NCI-H2171 (cell line): Measurements from ENCODE around the gene CFAP126.
"Not testable (repeated sequence)": the region's sequence is repeated elsewhere in the genome, so short reads cannot be mapped to it uniquely, and the experiment has no call there.

ENCODE experiments used
- DNase-seq: peaks from one replicate; lab custom pipeline; 2025; lab: John Stamatoyannopoulos, UW

The CFAP126 gene

DNA sequence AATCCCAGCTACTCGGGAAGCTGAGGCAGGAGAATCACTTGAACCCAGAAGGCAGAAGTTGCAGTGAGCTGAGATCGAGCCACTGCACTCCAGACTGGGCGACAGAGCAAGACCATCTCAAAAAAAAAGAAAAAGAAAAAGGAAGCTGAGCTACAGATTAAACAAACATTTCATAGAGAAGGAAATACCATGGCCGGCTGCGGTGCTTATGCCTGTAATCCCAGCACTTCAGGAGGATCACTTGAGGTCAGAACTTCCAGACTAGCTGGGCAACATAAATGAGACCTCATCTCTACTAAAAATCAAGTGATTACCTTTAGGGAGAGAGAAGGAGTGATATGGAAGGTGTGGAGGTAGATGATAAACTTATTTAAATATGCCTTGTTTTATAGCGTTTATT lies 14.0 kb upstream of the CFAP126 start:
- DNase-seq, result no peak

DNA sequence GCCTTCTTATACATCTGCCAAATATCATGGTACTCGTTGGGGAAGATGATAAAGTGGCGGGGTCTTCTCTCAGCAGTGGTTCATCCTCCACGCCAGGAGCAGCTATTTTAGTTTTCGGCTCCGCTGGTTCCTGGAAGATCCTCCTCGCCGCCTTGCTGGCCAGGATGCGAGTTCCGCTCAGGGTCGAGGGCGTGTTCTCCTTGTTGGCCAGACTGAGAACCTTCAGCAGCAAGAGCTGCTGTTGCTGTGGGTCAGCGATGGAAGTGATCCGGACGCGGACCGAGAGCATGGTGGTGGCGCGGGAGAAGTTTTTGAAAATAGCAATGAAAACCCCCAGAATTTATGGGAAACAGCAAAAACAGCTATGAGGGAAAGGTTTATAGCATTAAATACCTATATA lies 11.4 kb upstream of the CFAP126 start:
- DNase-seq, result no peak

DNA sequence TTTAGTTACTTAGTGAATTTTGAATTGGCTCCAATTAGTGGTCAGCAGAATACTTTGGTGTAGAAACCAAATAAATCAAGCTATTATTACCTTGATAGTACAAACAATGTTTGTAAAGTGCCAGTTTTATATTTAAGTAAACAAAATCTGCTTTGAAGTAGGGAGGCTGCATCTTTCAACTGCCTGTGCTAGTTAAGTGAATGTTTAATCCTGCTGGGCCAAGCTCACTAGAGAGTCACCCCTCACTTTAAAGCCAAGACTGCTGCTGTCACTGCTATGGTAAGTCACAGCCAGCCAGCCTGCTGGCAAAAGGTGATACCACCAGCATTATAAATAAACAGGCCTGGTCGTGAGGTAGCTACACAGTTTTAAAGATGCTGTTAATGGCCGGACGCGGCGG lies 10.3 kb upstream of the CFAP126 start:
- no peak for DNase-seq

DNA sequence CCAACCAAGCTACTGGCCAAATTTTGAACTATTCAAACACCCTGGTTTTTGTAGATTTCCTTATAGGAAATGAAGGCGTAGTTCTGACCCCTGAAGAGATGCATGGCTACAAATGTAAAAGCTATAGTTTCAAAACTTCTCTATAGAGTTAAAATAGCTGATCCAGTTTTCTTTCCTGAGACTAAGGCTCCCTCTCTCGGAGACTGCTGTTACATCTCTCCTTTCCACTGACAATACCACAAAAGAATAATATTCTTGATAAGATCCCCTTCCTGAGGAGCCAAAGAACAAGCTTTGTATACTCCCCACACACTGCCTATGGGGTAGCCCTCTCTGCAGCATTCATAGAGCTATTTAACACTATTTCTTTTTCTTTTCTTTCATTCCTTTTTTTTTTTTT lies 6.7 kb upstream of the CFAP126 start:
- no peak for DNase-seq

DNA sequence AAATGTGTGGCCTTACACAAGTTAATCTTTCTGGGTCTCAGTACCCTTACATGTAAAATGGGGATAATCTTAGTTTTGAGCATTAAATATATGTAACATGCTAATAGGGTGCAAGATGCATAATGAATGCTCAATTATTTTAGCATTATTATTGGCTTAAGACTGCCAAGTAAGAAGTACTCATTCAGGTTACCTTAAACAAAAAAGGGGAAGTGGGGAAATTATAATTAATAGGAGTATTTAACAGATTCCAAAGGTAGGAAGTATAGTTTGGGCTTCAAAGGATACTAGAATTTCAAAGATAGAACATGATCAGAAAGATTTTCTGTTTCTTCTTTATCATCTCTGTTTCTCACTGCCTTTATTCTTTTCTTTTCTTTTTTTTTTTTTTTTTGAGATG lies 5.8 kb upstream of the CFAP126 start:
- no peak for DNase-seq

DNA sequence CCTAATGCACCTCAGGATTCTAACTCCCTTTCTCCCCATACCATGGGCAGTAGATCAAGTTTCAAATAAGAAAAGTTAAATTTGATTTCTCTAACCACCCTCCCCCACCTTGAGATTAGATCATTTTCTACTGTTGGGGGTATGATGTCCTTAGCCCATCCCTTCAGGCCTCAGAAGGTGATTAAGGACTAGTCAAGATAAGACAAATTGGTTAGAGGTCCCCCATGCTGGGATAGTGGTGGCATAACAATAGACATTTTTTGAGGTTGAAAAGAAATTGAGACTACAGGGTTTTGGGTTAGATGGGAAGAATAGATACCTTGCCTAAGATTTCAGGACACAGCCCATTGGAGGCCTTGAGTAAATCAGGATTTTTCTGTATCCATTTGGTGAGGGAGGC lies 2.5 kb downstream of the CFAP126 start:
- DNase-seq, result no peak

DNA sequence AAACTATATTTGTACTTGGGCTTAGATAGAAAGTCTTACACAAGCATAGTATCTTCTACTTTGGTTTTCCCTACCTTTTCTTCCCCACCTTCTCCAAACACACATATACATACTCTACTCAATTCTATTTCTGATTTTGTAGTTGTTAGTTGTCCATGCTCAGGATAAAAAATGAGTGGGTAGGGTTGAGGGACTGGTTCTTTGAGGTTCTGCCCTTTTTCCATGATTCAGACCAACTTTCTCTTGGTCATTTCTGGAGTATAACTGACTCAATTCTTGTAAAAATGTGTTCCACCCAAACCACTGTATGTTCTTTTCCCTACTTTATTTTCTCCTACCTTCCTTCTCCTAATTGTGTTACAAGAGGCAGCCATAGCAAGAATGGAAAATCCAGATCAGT lies 3.3 kb downstream of the CFAP126 start:
- DNase-seq, result no peak

DNA sequence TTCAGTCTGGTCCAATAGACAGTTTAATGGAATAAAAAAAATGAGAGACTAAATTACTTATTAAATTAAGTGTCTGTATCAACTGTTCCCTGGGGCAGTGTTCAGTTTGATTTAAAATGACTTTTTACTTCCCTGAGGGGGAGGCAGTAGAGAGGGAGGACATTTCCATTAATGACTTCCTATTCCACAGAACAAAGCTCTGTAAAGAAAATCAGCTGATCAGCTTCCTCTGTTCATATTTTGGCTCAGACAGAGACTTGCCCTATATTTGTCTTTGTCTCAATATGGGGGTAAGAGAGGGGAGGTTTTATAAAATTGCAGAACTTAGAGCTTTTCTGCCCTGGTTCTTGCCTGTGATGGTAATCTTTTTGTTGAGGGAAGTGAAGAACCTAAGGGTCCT lies 8.4 kb downstream of the CFAP126 start:
- DNase-seq, result no peak

DNA sequence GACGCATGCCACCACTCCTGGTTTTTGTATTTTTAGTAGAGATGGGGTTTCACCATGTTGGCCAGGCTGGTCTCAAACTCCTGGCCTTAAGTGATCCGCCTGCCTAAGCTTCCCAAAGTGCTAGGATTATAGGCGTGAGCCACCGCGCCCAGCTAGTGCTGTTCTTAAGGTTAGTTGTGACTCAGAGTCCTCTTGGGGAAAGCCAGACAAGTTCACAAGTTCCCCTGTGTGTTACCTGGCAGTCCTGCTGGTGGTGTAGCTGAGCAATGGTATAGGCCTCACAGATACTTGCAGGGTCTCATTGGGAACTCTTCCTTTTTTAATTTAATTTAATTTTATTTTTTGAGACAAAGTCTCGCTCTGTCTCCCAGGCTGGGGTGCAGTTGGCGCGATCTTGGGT lies 10.6 kb downstream of the CFAP126 start:
- no peak for DNase-seq

DNA sequence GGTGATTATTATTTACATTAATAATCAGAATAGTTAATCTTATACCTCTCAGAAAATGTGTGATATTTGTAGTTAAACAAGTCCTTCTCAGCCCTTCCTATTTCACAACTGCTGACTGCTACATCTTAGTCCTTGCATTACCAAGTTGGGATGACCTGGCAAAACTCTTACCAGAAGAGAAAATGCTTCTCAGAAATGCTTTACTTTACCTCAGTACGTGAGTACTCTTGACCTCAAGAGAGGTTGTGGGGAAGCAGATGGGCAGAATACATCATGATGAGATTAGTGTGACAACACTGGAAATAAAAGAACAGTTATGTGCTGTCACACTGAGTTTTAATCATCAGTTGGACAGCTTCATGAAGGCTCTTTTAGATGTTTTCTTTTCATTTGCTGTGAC lies 16.2 kb downstream of the CFAP126 start:
- DNase-seq, result no peak

DNA sequence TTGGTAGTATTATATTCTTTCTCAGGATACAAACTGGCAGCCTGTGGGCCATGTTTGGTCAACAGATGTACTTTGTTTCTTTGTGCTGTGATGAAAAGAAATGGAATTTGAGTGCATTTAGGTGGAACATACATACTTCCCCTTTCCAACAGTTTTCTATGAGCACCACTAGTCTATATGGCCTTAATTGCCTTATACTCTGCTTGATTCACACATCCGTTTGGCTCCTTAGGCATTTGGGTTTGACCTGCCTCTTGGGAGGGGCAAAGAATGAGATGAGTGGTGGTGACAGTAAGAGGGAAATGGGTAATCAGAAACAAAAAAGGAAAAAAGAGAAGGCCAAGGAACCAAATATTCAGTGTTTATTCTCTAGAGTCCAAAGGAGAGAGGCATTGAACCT lies 17.0 kb downstream of the CFAP126 start:
- no peak for DNase-seq

DNA sequence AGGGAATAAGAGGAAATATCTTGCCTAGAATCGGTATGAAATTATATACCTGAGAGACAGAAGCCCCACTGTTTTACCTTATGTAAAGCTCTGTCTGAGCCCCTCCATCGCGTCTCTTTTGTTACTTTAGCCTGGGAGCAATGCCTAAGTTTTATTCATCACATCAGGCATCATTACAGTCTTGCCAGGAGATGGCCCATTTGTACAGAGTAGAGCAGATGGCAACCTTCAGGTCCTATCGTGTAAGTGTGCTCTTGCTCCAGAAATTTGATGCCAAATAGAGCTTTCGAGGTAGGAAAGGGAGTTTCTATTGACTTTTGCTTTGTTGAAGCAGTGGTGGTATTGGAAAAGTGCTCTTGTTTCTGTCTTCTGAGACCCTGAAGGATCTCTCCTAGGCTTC lies 24.9 kb downstream of the CFAP126 start:
- DNase-seq, result peak; percentile 33

DNA sequence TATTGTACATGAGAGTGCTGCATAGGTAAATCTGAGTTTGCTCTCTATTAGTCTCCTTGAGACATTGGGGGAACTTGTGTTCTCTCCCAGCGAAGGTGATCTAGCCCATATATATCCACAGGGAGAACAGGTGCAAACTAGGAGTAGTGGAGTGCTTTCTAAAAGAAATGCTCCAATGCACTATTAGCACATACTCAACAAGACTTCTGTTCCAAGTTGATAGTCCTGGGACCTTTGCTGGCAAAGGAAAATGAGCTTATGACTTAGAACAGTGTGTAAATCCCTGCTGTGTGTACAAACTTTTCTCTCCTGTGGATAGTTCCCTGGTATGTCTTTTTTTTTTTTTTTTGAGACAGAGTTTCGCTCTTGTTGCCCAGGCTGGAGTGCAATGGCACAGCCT lies 25.5 kb downstream of the CFAP126 start:
- no peak for DNase-seq

DNA sequence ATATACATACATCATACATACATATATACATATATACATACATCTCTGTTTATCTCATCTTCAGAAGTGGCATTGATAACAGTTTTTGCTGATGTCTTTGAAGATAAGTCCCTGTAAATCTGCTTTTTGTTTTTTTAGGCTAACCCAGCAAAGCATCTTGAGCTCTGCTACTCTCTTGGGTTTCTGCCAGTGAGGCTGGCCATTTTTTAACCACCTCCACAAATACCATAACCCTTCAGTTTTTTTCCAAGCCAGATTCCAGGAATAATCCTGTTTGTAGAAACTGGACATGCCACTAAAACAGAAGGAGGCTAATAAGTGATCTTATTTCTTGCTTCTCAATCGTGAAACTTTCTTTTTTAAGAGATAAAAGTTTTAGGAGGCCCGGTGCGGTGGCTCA lies 31.9 kb downstream of the CFAP126 start:
- DNase-seq, result no peak

DNA sequence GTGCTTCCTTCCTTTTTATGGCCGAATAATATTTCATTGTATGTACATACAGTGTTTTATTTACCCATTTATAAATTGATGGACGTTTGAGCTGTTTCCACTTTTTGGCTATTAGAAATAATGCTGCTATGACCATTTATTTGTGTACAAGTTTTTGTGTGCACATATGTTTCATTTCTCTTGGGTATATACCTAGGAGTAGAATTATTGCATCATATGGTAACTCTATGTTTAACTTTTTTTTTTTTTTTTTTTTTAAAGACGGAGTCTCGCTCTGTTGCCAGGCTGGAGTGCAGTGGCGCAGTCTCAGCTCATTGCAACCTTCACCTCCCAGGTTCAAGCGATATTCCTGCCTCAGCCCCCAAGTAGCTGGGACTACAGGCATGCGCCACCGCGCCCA lies 34.5 kb downstream of the CFAP126 start:
- no peak for DNase-seq

DNA sequence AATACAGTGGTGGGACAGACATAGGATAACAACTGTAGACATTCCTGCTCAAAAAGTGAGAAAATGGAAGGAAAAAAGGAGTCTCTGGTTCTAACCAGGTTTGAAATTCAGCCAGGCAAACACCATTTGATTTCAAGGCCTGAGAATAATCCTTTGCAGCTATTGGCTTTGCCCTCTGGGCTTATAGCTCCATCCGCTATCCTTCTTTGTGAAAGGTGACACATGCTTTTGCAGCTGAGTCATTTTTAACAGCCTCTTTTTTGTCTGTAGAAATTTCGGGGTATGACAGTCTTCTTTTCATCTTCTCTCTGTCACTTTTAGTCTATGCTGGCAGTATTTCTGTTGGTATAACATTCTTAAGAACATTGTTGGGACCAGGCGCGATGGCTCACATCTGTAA lies 37.3 kb downstream of the CFAP126 start:
- DNase-seq, result no peak

DNA sequence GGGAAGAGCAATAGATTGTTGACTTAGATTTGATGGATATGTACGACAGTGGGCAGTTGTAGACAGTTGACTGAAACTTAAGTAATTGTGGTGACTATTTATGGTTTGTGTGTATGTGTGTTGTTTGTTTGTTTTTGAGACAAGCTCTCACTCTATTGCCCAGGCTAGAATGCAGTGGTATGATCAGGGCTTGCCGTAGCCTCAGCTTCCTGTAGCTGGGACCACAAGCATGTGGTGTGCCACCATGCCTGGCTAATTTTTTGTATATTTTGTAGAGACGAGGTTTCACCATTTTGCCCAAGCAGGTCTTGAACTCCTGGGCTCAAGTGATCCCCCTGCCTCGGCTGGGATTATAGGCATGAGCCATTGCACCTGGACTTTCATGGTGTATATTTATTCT lies 43.7 kb downstream of the CFAP126 start:
- no peak for DNase-seq

DNA sequence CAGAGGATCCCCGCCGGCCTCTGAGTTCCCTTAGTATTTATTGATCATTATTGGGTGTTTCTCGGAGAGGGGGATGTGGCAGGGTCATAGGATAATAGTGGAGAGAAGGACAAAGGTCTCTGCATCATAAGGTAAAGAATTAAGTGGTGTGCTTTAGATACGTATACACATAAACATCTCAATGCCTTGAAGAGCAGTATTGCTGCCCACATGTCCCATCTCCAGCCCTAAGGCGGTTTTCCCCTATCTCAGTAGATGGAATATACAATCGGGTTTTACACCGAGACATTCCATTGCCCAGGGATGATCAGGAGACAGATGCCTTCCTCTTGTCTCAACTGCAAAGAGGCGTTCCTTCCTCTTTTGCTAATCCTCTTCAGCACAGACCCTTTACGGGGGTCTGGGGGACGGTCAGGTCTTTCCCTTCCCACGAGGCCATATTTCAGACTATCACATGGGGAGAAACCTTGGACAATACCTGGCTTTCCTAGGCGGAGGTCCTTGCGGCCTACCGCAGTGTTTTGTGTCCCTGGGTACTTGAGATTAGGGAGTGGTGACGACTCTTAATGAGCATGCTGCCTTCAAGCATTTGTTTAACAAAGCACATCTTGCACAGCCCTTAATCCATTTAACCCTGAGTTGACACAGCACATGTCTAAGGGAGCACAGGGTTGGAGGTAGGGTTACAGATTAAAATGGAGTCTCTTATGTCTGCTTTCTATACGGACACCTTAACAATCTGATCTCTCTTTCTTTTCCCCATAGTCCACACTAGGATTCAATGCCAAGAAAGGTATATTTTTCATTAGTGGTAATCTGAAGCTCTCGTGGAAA lies 51.6 kb downstream of the CFAP126 start:
- not testable (repeated sequence) for DNase-seq
